AG04450 (cell line): ENCODE results near the gene KIAA0825. TPM values are rescaled to one million over a fixed set of nuclear protein-coding genes. Genes with fewer than 3 reads are reported as not detected.

ENCODE experiments used
- CTCF ChIA-PET: fragments of 300-600, 350-600 bp; formaldehyde crosslinking; extraction: SDS; loops from one replicate; lab custom pipeline; 2022; ENCODE audit warnings: antibody characterized with exemption, inconsistent platforms; lab: Charles Lee
- POLR2A ChIA-PET: fragments of 350-600 bp; formaldehyde crosslinking; extraction: SDS; loops from one replicate; lab custom pipeline; 2021; ENCODE audit warnings: antibody characterized with exemption, inconsistent platforms; lab: Yijun Ruan, JAX
- DNase-seq: peaks from one replicate; pipeline ENCODE4 v3.0.0-alpha.2; 2011; ENCODE audit warnings: low read depth, low spot score
- H3K27ac ChIP-seq: one replicate; pipeline ENCODE4 v1.5.1; 2012; ENCODE audit warnings: low read depth, low read length, control low read depth
- H3K27me3 ChIP-seq: one replicate; pipeline ENCODE4 v1.6.0; 2012; ENCODE audit warnings: low read length; ENCODE audit not compliant: control insufficient read depth, insufficient read depth
- H3K4me3 ChIP-seq: 2 replicates; pipeline ENCODE4 v1.5.1; 2011; ENCODE audit warnings: mild to moderate bottlenecking, low read depth, low read length, control low read depth
- H3K9me3 ChIP-seq: 2 replicates; pipeline ENCODE4 v1.5.1; 2012; ENCODE audit warnings: low read length; ENCODE audit not compliant: control insufficient read depth, insufficient read depth
- CTCF ChIP-seq: IDR thresholded peaks from 2 replicates; pipeline ENCODE4 v1.5.1; 2011; ENCODE audit warnings: low read depth, low read length, control low read depth, inconsistent platforms
- polyA plus RNA-seq: library from polyadenylated mRNA; depleted of rRNA; stranded (reverse); fragments of >200 nt; gene quantifications from 2 replicates; pipeline ENCODE4 v1.2.3, GENCODE V29; 2011

Gene KIAA0825
- polyA plus RNA-seq, 1 experiment, result 2.1 TPM

GRCh38 chr5:94562327-94562971 lies 56.0 kb downstream of the KIAA0825 start:
- Histone ChIP-seq H3K27me3 (no peaks in the 10 kb centered on the region), H3K4me3 (no peak overlapping the region), H3K27ac (no peak overlapping the region), H3K9me3 (no peaks in the 10 kb centered on the region)
- ChIA-PET POLR2A (no interaction called here), CTCF (no interaction called here)
- TF ChIP-seq CTCF, result no peak
- no peak for DNase-seq

- CTCF ChIA-PET, result no interaction called here
- no peak overlapping the region for H3K27ac ChIP-seq
- no peak overlapping the region for H3K4me3 ChIP-seq
- no peaks in the 10 kb centered on the region for H3K9me3 ChIP-seq
- no peaks in the 10 kb centered on the region for H3K27me3 ChIP-seq
- POLR2A ChIA-PET, result no interaction called here
- no peak for TF ChIP-seq CTCF
- no peak for DNase-seq
These were observed 60.4 kb downstream of the KIAA0825 start for GRCh38 chr5:94558028-94558427.

- ChIA-PET POLR2A (no interaction called here), CTCF (no interaction called here)
- H3K9me3 ChIP-seq, result no peaks in the 10 kb centered on the region
- TF ChIP-seq CTCF, result no peak
- no peak for DNase-seq
- H3K4me3 ChIP-seq, result no peak overlapping the region
- H3K27me3 ChIP-seq, result no peaks in the 10 kb centered on the region
- H3K27ac ChIP-seq, result no peak overlapping the region
These were observed 66.5 kb downstream of the KIAA0825 start for GRCh38 chr5:94551858-94552257.

- no peak for TF ChIP-seq CTCF
- H3K4me3 ChIP-seq, result no peak overlapping the region
- no peak overlapping the region for H3K27ac ChIP-seq
- no peaks in the 10 kb centered on the region for H3K9me3 ChIP-seq
- CTCF ChIA-PET, result no interaction called here
- DNase-seq, result no peak
- POLR2A ChIA-PET, result no interaction called here
- H3K27me3 ChIP-seq, result no peaks in the 10 kb centered on the region
These were observed 72.4 kb downstream of the KIAA0825 start for GRCh38 chr5:94545870-94546625.

GRCh38 chr5:94544875-94545547 lies 73.4 kb downstream of the KIAA0825 start:
- CTCF ChIA-PET, result no interaction called here
- TF ChIP-seq CTCF, result no peak
- Histone ChIP-seq H3K27ac (no peak overlapping the region), H3K27me3 (no peaks in the 10 kb centered on the region), H3K4me3 (no peak overlapping the region), H3K9me3 (no peaks in the 10 kb centered on the region; the same call in 1 of the 2 replicates)
- POLR2A ChIA-PET, result no interaction called here
- no peak for DNase-seq
